A549 (cell line): Measurements from ENCODE around the gene CST1. TPM values are rescaled to one million over a fixed set of nuclear protein-coding genes. Genes with fewer than 3 reads are reported as not detected.

Experiments
- ATAC-seq, 2 experiments: fragments of 200-7000 bp in 1 of 2; fragments of >200 bp in 1 of 2; cut with Nextera tagmentation in 1 of 2; cut with Tn5 transposase in 1 of 2; 3 replicates each; pipeline versions ENCODE4 v1.8.0 to v1.9.1; 2018 to 2020; ENCODE audit warnings: mild to moderate bottlenecking in 1 of 2, moderate library complexity in 1 of 2
- CTCF ChIA-PET: fragments of 300-600 bp; sonication (Branson Sonifier 250); formaldehyde crosslinking; extraction: SDS; loops from one replicate; lab custom pipeline; 2021; ENCODE audit warnings: antibody characterized with exemption, inconsistent platforms; lab: Yijun Ruan, JAX
- POLR2A ChIA-PET: fragments of 350-600 bp; formaldehyde crosslinking; extraction: SDS; loops from one replicate; lab custom pipeline; 2021; ENCODE audit warnings: antibody characterized with exemption, inconsistent platforms; lab: Yijun Ruan, JAX
- DNase-seq, 2 experiments: peaks; one replicate each; pipeline versions ENCODE4 v3.0.0 to v3.0.0-alpha.2; 2011 to 2016; ENCODE audit warnings: low read depth in 1 of 2, low spot score in 1 of 2
- FAIRE-seq: peaks from 2 replicates; lab custom pipeline; 2011; peaks lifted over from hg19 to GRCh38; lab: Jason Lieb, UNC
- H3K27ac ChIP-seq, 2 experiments: fragments of >200 bp; sonication (Bioruptor Twin); formaldehyde crosslinking; 3 replicates each; pipeline ENCODE4 v1.5.1; 2016 to 2017
- H3K4me1 ChIP-seq: fragments of >200 bp; sonication (Bioruptor Twin); formaldehyde crosslinking; 3 replicates; pipeline ENCODE4 v1.6.1; 2016
- H3K4me2 ChIP-seq: fragments of >200 bp; sonication (Bioruptor Twin); formaldehyde crosslinking; 3 replicates; pipeline ENCODE4 v1.6.1; 2016
- H3K4me3 ChIP-seq: fragments of >200 bp; sonication (Bioruptor Twin); formaldehyde crosslinking; 3 replicates; pipeline ENCODE4 v1.5.1; 2016
- H3K9me3 ChIP-seq: fragments of >200 bp; sonication (Bioruptor Twin); formaldehyde crosslinking; 3 replicates; pipeline ENCODE4 v1.6.1; 2016
- BCL3 ChIP-seq: fragments of >200 bp; sonication (Bioruptor Twin); formaldehyde crosslinking; IDR thresholded peaks from 3 replicates; pipeline ENCODE4 v1.6.1; 2016
- CHD2 ChIP-seq: fragments of 150-350 bp; IDR thresholded peaks from 2 replicates; pipeline ENCODE4 v1.6.1; 2014; ENCODE audit warnings: low read length; ENCODE audit not compliant: partially characterized antibody
- CHD4 ChIP-seq: fragments of 200-600 bp; sonication (generic); IDR thresholded peaks from 2 replicates; pipeline ENCODE4 v1.6.1; 2016; ENCODE audit warnings: antibody characterized with exemption, mild to moderate bottlenecking, borderline replicate concordance
- EHMT2 ChIP-seq: fragments of 200-600 bp; sonication (generic); IDR thresholded peaks from 2 replicates; pipeline ENCODE4 v1.6.1; 2016; ENCODE audit warnings: antibody characterized with exemption, low read depth, mild to moderate bottlenecking, moderate library complexity
- EP300 ChIP-seq, 2 experiments: fragments of >200 bp; sonication (Bioruptor Twin); formaldehyde crosslinking; IDR thresholded peaks; 2 replicates in 1 of 2; 3 replicates in 1 of 2; pipeline ENCODE4 v1.6.1; 2016 to 2017
- FOSL2 ChIP-seq, 2 experiments: fragments of 450-650 bp in 1 of 2; fragments of >200 bp in 1 of 2; sonication (Bioruptor Twin) in 1 of 2; formaldehyde crosslinking; IDR thresholded peaks; 2 replicates each; pipeline versions ENCODE4 v1.5.0 to v1.6.1; 2016 to 2020; ENCODE audit warnings: mild to moderate bottlenecking in 1 of 2, moderate library complexity in 1 of 2
- FOXS1 ChIP-seq: fragments of 250-450 bp; sonication (Bioruptor Pico); IDR thresholded peaks from 2 replicates; pipeline ENCODE4 v1.5.0; 2020; ENCODE audit warnings: mild to moderate bottlenecking, moderate library complexity
- HDAC2 ChIP-seq: fragments of 200-600 bp; sonication (generic); IDR thresholded peaks from 2 replicates; pipeline ENCODE4 v1.6.1; 2016
- HES2 ChIP-seq: fragments of >200 bp; sonication (Bioruptor Twin); formaldehyde crosslinking; IDR thresholded peaks from 2 replicates; pipeline ENCODE4 v1.6.1; 2016
- HEYL ChIP-seq: fragments of 250-450 bp; sonication (Bioruptor Pico); IDR thresholded peaks from 2 replicates; pipeline ENCODE4 v1.8.0; 2021; ENCODE audit warnings: mild to moderate bottlenecking, moderate library complexity
- HMGXB4 ChIP-seq: fragments of 250-450 bp; sonication (Bioruptor Pico); IDR thresholded peaks from 2 replicates; pipeline ENCODE4 v1.5.0; 2021; ENCODE audit warnings: mild to moderate bottlenecking, moderate library complexity, borderline replicate concordance
- HOXA7 ChIP-seq: fragments of 250-450 bp; sonication (Bioruptor Pico); IDR thresholded peaks from 2 replicates; pipeline ENCODE4 v1.5.0; 2020; ENCODE audit warnings: mild to moderate bottlenecking, moderate library complexity
- HOXB13 ChIP-seq: fragments of 250-450 bp; sonication (Bioruptor Pico); IDR thresholded peaks from 2 replicates; pipeline ENCODE4 v1.5.0; 2020; ENCODE audit warnings: low read depth, mild to moderate bottlenecking, moderate library complexity
- HOXB5 ChIP-seq: fragments of 250-450 bp; sonication (Bioruptor Pico); IDR thresholded peaks from 2 replicates; pipeline ENCODE4 v1.5.0; 2020; ENCODE audit warnings: mild to moderate bottlenecking, moderate library complexity
- KDM5A ChIP-seq: fragments of 200-600 bp; sonication (generic); IDR thresholded peaks from 2 replicates; pipeline ENCODE4 v1.6.1; 2016; ENCODE audit warnings: antibody characterized with exemption, mild to moderate bottlenecking
- MAZ ChIP-seq: fragments of 150-350 bp; IDR thresholded peaks from 2 replicates; pipeline ENCODE4 v1.6.1; 2014; ENCODE audit warnings: antibody characterized with exemption, low read depth, low read length, borderline replicate concordance
- NR3C1 ChIP-seq: fragments of >200 bp; sonication (Bioruptor Twin); formaldehyde crosslinking; IDR thresholded peaks from 3 replicates; pipeline ENCODE4 v1.6.1; 2017
- RARB ChIP-seq: fragments of 250-450 bp; sonication (Bioruptor Pico); IDR thresholded peaks from 2 replicates; pipeline ENCODE4 v1.8.0; 2021; ENCODE audit warnings: mild to moderate bottlenecking, moderate library complexity
- RFX5 ChIP-seq: fragments of 450-650 bp; IDR thresholded peaks from 2 replicates; pipeline ENCODE4 v1.7.1; 2014; ENCODE audit warnings: antibody characterized with exemption, mild to moderate bottlenecking, moderate library complexity
- SMC3 ChIP-seq: fragments of >200 bp; sonication (Bioruptor Twin); formaldehyde crosslinking; IDR thresholded peaks from 3 replicates; pipeline ENCODE4 v1.6.1; 2018; ENCODE audit warnings: inconsistent platforms
- TFCP2L1 ChIP-seq: fragments of 250-450 bp; sonication (Bioruptor Pico); IDR thresholded peaks from 2 replicates; pipeline ENCODE4 v1.5.0; 2021; ENCODE audit warnings: mild to moderate bottlenecking
- TP53 ChIP-seq: fragments of 250-450 bp; sonication (Bioruptor Pico); IDR thresholded peaks from 2 replicates; pipeline ENCODE4 v1.5.0; 2021; ENCODE audit warnings: mild to moderate bottlenecking, moderate library complexity
- USF2 ChIP-seq: fragments of 450-650 bp; IDR thresholded peaks from 2 replicates; pipeline ENCODE4 v1.6.1; 2014; ENCODE audit warnings: antibody characterized with exemption
- ZNF302 ChIP-seq: fragments of 250-450 bp; sonication (Bioruptor Pico); IDR thresholded peaks from 2 replicates; pipeline ENCODE4 v1.9.0; 2021; ENCODE audit warnings: inconsistent platforms, mild to moderate bottlenecking, moderate library complexity
- ZSCAN20 ChIP-seq: fragments of 250-450 bp; sonication (Bioruptor Pico); IDR thresholded peaks from 2 replicates; pipeline ENCODE4 v1.8.0; 2022; ENCODE audit warnings: mild to moderate bottlenecking, moderate library complexity
- WGBS: methylation state at CpG from one replicate; pipeline ENCODE4 v1.1.6; 2017; ENCODE audit errors: missing lambda C conversion rate; 5-methylcytosine and 5-hydroxymethylcytosine counted together
- polyA plus RNA-seq, 4 experiments: library from polyadenylated mRNA; depleted of rRNA in 3 of 4; stranded (reverse); fragments of >200 nt; fragmentation: RNase III in 1 of 4; extraction: RNeasy Plus Mini Kit Qiagen cat#74134 plus additional on column Dnase treatment in 1 of 4; gene quantifications; 2 replicates in 3 of 4; 3 replicates in 1 of 4; pipeline ENCODE4 v1.2.3, GENCODE V29; 2011 to 2017
- TF ChIP-seq, protein P1 (sequence below): fragments of 200-600 bp; sonication (generic); IDR thresholded peaks from 2 replicates; pipeline ENCODE4 v1.6.1; 2016; ENCODE audit warnings: antibody characterized with exemption, mild to moderate bottlenecking, moderate library complexity
- TF ChIP-seq, protein P2 (sequence below): fragments of 250-450 bp; sonication (Bioruptor Pico); IDR thresholded peaks from 2 replicates; pipeline ENCODE4 v1.5.0; 2020; ENCODE audit warnings: low read depth, mild to moderate bottlenecking, moderate library complexity
- TF ChIP-seq, protein P3 (sequence below): IDR thresholded peaks from 2 replicates; pipeline ENCODE4 v1.6.1; 2012

CST1 gene
- polyA plus RNA-seq, 2 of the 4 experiments (the other 2 are of a cell fraction), result 0.28 to 2.1 TPM

- WGBS, result 54% methylated on average over 7 of the region's 14 CpGs
- Histone ChIP-seq H3K27ac (no peak overlapping the region), H3K4me2 (no peak overlapping the region), H3K9me3 (no peaks in the 10 kb centered on the region), H3K4me1 (no peaks in the 10 kb centered on the region), H3K4me3 (no peak overlapping the region)
- FAIRE-seq (no peak), ATAC-seq (no peak; a peak in 2 of 6 replicates), DNase-seq (no peak)
- CTCF ChIA-PET, result no interaction called here
- POLR2A ChIA-PET, result no interaction called here
- TF ChIP-seq TFCP2L1, result no peak
- TF ChIP-seq NR3C1, result no peak
- no peak for TF ChIP-seq EHMT2
- TF ChIP-seq FOXS1, result no peak
- no peak for TF ChIP-seq RARB (CRISPR knock-in tag)
- TF ChIP-seq ZNF302, result no peak
- TF ChIP-seq RFX5, result no peak
- TF ChIP-seq HES2, result no peak
- TF ChIP-seq HEYL (CRISPR knock-in tag), result no peak
- TF ChIP-seq CHD4, result no peak
- no peak for TF ChIP-seq ZSCAN20
- no peak for TF ChIP-seq HMGXB4 (CRISPR knock-in tag)
- TF ChIP-seq EP300 (IDR thresholded peaks at IDR 0.05), result no peak
These were observed 25.5 kb upstream of the CST1 start for GRCh38 chr20:23776067-23776771.

DNA sequence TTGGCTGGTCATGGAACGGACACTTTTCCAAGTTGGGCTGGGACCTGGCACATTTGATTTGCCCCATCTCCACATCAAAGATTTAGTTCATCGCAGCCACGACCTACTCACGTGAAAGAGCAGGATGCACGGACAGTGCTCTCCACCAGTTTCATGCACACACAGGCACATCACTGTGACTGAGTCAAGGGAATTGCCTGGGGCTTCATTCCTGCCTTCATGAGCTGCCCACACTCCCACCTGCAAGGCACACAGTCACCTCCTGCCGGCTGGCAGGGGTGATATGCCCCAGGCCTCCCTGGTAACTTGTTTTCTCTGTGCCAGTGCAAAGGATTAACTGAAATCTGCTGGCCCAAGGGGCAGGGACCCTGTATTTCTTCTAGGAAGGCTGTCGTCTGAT lies 23.3 kb upstream of the CST1 start:
- Histone ChIP-seq H3K4me1 (no peaks in the 10 kb centered on the region), H3K4me2 (no peak overlapping the region), H3K4me3 (no peak overlapping the region), H3K27ac (no peak overlapping the region), H3K9me3 (no peaks in the 10 kb centered on the region)
- ATAC-seq, result no peak
- ChIA-PET POLR2A (no interaction called here), CTCF (no interaction called here)
- 60% methylated on average over 7 of the region's 7 CpGs for WGBS
- no peak for DNase-seq
- no peak for FAIRE-seq
- no peak for TF ChIP-seq TP53 (CRISPR knock-in tag)
- TF ChIP-seq CHD2, result no peak
- TF ChIP-seq USF2, result no peak
- no peak for TF ChIP-seq BCL3
- TF ChIP-seq MAZ, result no peak
- no peak for TF ChIP-seq HOXA7 (CRISPR knock-in tag)
- TF ChIP-seq, protein P1, sequence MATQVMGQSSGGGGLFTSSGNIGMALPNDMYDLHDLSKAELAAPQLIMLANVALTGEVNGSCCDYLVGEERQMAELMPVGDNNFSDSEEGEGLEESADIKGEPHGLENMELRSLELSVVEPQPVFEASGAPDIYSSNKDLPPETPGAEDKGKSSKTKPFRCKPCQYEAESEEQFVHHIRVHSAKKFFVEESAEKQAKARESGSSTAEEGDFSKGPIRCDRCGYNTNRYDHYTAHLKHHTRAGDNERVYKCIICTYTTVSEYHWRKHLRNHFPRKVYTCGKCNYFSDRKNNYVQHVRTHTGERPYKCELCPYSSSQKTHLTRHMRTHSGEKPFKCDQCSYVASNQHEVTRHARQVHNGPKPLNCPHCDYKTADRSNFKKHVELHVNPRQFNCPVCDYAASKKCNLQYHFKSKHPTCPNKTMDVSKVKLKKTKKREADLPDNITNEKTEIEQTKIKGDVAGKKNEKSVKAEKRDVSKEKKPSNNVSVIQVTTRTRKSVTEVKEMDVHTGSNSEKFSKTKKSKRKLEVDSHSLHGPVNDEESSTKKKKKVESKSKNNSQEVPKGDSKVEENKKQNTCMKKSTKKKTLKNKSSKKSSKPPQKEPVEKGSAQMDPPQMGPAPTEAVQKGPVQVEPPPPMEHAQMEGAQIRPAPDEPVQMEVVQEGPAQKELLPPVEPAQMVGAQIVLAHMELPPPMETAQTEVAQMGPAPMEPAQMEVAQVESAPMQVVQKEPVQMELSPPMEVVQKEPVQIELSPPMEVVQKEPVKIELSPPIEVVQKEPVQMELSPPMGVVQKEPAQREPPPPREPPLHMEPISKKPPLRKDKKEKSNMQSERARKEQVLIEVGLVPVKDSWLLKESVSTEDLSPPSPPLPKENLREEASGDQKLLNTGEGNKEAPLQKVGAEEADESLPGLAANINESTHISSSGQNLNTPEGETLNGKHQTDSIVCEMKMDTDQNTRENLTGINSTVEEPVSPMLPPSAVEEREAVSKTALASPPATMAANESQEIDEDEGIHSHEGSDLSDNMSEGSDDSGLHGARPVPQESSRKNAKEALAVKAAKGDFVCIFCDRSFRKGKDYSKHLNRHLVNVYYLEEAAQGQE, result no peak
- no peak for TF ChIP-seq SMC3
- TF ChIP-seq HDAC2, result no peak
- no peak for TF ChIP-seq HEYL (CRISPR knock-in tag)
- TF ChIP-seq HOXB5 (CRISPR knock-in tag), result no peak
- TF ChIP-seq HES2, result no peak
- TF ChIP-seq FOSL2 (IDR thresholded peaks at IDR 0.05), result no peak
- no peak for TF ChIP-seq FOSL2 (CRISPR knock-in tag; IDR thresholded peaks at IDR 0.05)
- TF ChIP-seq HOXB13 (CRISPR knock-in tag), result no peak
- no peak for TF ChIP-seq KDM5A
- TF ChIP-seq, protein P2, sequence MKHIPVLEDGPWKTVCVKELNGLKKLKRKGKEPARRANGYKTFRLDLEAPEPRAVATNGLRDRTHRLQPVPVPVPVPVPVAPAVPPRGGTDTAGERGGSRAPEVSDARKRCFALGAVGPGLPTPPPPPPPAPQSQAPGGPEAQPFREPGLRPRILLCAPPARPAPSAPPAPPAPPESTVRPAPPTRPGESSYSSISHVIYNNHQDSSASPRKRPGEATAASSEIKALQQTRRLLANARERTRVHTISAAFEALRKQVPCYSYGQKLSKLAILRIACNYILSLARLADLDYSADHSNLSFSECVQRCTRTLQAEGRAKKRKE (CRISPR knock-in tag), result no peak
- TF ChIP-seq, protein P3, sequence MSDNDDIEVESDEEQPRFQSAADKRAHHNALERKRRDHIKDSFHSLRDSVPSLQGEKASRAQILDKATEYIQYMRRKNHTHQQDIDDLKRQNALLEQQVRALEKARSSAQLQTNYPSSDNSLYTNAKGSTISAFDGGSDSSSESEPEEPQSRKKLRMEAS, result no peak
